ENCODE measurements around the gene XIST.

- no peak for TF ChIP-seq CTCF (conservative IDR thresholded peaks at IDR 0.05)
- no peak for TF ChIP-seq ZFX (IDR thresholded peaks at IDR 0.05)
Measured at GRCh38 chrX:73847991-73848390, 4.5 kb downstream of the XIST start.

Data from C4-2B (cell line).